DMS53 treated with DMSO at 0.1 percent for 48 hours (cell line): ENCODE results near the gene TEKT5.
"Not testable (repeated sequence)": the region's sequence is repeated elsewhere in the genome, so short reads cannot be mapped to it uniquely, and the experiment has no call there.

Experiments used
- DNase-seq: peaks from one replicate; lab custom pipeline; 2025; ENCODE audit not compliant: unreplicated experiment; lab: John Stamatoyannopoulos, UW

The TEKT5 gene

DNA sequence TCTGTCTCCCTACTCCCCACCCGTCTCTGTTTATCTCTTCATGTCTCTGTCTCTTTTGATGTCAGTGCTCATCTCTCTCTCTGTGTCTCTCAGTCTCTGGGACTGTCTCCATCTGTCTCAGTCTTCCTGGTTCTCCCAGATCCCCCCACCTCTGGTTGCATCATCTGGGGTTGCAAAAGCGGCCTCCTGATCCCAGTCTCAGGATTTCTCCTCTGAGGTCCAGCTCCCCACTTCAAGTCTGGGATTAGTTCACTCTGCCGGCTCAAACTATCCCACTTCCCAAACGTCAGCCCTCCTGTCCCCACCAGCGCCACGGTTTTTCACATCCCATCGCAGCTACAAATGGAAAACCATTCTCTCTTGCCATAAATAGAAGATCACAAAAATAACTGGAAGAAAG lies 9.0 kb downstream of the TEKT5 start:
- DNase-seq = no peak

DNA sequence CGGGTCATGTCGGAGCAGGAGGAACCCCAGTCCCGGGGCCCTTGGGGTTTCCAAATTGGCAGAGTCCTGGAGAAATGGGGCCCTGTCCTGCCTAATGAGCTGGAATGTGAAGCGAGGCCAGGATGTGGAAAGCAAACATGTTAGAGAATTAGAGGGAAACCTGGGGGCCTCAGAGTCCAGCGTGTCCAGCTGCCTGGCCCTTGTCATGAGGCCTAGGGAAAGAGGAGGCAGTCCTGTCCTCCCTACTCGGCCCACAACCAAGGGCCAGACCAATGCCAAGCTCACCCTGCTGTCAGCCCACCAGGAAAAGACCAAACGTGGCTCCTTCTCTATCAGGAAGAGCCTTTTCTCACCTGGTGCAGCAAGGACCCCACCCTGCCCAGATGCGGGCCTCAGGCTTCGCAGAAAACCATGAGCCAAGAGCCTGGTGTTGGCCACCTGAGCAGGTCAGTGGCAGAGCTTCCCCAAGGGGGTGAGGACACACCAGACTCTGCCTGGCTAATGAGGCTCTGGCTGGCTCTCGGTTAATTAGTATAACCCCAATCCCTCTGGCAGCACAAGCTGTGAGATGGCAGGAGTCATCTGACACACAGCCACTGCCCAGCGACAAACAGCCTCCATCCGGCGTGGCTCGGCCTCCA lies 10.1 kb downstream of the TEKT5 start:
- DNase-seq = no peak

DNA sequence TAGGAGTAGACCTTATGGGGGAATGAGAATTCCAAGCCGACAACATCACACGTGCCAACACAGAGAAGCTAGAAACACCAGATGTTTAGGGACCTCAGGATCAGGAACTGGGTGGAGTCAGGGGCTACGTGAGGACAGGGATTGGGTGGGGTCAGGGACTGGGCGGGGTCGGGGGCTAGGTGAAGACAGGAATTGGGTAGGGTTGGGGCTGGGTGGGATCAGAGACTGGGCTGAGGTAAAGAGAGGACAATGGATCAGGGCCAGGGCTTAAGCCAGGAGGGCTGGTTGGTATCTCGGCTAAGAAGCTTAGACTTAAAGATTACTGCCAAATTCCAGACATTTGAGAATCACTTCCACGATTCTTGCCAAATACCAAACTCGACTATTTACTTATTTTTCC lies 11.6 kb downstream of the TEKT5 start:
- DNase-seq = no peak

DNA sequence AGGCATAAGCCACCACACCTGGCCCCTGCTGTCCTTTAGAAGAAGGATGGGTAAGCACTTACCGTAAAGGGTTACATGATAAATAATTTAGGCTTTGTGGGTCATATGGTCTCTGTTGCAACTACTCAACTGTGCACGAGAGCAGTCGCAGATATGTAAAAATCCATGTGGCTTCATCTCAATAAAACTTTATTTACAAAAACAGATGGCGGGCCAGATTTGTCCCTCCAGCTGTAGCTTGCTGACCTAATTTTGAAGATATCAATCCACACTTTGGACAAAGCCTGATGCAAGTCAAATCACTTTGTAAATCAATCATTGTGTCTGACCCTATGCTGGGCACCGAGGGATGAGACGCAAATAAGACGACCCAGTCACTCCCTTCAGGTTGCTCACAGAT lies 12.1 kb downstream of the TEKT5 start:
- DNase-seq = no peak

DNA sequence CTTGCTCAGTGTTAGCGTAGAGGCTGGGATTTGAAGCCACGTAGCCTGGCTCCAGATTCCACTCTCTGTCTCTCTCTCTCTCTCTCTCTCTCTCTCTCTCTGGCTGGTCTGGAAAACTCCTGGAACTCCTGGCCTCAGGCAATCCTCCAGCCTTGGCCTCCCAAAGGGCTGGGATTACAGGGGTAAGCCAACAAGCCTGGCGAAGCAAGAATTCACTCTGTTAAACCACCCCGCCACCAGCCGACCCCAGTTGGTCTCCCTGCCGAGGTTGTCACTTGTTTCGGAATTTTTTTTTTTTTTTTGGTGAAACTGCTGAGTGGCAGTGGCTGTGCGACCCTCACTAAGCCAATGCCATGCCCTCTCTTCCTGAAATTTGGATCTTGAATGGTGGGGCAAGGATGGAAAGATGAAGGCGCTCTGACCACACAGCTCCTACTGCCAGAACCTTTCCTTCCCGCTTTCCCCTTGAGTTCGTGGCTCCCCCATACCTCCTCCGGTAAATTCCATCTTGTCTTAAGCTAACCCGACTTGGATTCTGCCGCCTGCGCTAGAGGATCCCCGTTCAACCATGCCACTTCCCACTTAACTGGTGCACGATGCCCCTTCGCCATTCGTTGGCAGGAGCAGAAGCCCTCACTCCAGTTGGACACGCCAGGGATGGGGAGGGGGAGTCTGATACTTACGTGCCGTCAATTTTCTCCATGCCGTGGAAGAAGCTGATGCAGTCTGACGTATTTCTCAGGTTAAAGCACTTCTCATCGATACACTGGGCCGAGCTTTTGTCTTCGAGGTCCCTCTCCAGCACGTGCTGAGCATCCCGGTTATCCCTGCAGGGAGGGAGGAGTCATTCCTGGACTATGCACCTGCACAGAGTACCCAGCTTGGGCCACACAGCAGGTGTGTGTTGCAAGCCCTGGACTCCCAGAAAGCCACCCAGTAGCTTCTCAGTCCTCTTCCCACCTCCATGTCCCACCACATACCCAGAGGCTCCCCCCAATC lies 13.1 kb downstream of the TEKT5 start:
- DNase-seq = no peak

DNA sequence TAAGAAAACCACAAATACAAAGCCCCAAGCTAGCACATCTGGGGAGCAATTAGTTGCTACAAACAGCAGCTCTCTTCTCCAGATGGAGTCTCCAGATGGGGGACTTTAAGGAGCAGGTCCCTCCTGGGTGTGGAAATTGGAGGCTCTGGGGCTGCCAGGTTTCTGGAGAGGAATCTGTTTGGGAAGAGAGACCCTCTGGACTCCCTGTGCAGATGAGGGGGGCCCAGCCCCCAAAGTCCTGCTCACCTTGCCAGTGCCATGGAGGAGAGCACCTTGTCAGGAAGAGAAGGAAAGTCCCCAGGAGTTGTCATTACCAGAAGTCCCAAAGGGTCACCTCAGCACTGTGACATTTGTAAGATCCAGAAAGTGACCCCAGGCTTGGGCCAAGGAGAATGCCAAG lies 14.8 kb downstream of the TEKT5 start:
- no peak for DNase-seq

DNA sequence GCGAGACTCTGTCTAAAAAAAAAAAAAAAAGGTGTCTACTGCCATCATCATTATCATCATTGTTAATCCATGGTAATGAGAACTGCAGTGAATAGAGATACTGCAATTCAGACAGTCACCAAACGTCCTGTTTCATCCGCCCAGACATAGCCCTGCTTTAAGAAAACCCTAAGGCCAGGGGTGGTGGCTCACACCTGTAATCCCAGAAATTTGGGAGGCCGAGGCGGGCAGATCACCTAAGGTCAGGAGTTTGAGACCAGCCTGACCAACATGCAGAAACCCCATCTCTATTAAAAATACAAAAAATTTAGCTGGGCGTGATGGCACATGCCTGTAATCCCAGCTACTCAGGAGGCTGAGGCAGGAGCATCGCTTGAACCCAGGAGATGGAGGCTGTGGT lies 15.3 kb downstream of the TEKT5 start:
- not testable (repeated sequence) for DNase-seq

DNA sequence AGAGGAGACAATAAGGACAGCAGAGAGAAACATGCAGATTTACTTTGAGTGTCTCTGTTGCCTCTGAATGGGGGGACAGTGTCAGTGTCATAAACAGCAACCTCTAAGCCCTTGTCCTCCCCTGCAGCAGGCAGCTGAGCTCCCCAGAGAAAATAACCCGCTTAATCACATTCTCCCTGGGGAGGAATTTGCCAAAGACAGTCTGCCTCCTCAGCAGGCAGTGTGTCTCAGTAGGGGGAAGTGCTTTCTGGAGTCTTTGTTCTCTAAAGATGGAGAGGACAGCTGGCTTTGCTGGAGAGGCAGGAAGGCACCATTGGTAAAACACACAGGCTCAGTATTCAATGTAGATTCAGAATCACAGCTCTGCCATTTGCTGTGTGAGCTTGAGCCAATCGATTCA lies 16.1 kb downstream of the TEKT5 start:
- DNase-seq = no peak

DNA sequence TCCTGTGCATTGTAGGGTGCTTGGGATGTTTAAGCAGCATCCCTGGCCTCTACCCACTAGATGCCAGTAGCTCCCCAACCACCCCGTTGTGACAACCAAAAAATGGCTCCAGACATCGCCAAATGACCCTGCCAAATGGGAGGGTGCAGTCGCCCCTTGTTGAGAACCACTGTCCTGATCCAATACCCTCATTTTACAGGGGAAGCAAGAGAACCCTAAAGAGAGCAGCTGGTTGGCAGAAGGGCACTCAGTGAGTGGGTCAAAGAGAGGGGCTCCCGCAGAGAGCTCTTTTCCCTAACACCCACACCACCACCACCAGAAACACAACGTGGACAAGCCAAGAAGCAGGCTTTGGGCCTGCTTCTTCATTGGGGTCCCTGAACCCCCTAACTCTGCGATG lies 18.4 kb downstream of the TEKT5 start:
- DNase-seq = no peak

DNA sequence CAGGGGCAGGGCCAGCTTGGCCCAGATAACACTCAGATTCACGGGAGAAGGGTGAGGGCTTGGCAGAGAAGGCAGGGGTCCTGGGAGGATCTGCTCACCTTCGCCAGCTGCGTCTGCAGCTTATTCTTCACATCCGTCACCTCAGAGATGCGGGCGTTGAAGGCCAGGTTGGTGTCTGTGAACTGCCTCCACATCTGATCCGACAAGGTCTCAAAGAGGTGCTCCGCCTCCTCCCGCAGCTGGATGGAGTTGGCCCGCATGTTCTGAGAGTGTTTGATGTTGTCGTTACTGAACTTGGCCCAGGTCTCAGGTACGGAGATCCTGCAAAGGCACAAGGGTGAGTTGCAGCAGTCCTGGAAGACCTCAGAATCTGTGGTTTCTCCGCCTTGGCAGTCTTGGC lies 18.9 kb downstream of the TEKT5 start:
- DNase-seq = no peak

DNA sequence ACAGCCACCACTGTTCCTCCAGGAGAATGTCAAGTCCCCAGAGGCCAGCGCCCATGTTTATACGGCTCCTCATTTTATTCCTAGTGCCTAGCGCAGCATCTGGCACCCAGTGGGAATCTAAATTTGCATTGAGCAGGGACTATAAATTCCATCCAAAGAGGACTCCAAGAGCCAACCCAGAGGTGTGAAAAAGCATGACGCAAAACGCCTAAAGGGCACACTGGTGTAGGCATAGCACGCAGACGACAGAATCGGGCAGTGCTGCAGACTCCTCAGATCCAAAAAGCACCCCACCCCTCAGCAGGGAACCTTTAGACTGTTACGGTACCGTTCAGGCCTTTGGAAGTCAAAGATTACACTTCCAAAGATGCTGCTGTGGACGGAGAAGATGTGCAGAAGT lies 19.5 kb downstream of the TEKT5 start:
- DNase-seq = no peak

DNA sequence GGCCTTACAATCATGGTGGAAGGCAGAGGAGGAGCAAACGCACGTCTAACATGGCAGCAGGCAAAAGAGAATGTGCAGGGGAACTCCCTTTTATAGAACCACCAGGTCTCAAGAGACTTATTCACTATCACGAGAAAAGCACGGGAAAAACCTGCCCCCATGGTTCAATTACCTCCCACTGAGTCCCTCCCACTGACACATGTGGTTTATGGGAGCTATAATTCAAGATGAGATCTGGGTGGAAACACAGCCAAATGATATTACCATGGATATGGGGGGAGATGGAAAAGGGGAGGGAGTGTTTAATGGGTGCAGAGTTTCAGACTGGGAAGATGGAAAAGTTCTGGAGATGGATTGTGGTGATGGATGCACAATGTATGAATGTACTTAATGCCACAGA lies 23.0 kb downstream of the TEKT5 start:
- no peak for DNase-seq

DNA sequence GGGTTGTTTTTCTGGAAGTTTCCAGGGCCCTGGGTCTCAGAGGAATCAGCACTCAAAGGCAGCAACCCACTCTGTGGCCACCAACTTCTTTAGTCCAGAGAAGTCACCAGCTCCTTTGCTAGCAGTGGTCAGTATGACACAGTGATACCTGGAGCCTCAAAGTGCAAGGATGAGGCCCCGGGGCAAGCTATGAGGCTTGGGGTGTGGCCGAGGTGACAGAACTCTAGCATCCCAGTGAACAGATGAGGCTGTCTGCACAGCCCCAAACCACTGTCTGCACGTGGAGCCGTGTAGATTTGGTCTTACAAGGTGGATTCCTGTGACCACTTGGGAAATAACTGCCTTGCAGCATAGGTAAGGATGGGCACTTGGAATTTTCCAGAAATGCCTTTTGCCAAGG lies 24.9 kb downstream of the TEKT5 start:
- DNase-seq = no peak

DNA sequence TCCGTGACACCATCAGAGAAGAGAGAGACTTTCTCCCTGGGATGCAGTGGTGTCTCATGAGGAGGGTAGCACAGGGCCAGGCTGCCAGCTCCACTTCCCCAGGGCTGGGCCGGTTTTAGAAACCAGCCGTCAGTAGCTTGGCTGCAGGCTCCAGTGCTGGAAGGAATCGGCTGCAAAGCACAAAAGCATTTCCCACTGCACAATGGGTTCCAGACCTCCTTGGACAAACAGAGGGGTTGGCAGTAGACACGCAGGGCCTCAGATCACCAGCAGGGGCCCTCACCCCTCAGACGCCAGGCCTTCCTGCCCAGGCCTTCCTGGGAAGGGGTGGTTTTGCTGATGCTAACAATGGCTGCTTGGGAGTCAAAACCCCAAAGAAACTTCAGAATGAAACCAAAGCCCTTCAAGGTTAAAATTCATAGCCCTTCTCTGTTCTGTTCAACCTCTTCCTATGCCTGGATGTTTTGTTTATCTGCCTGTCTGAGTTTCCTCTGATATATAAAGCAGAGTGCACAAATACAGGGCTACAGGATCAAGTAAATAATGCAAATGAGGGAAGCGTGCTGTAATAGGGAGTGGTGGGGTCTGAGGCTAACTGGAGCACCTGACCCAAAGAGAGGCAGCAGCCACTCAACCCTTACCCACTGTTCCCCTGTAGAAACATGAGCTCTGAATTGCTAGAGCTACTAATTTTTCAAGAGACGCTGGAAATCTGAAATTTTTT lies 26.2 kb downstream of the TEKT5 start:
- peak; percentile 9 for DNase-seq

DNA sequence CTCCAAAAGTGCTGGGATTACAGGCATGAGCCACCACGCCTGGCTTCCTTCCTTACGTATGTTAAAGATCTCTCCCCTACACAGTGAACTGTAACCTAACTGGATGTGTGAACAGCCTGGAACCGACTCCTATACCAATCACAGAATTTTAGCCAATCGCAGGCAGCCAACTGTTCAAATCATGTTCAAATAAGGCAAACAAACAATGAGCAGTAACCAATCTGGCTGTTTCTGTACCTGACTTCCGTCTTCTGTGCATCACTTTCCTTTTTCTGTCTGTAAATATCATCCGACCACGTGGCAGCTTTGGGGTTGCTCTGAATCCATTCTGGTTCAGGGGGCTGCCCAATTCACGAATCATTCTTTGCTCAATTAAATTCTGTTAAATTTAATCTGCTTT lies 27.5 kb downstream of the TEKT5 start:
- no peak for DNase-seq

DNA sequence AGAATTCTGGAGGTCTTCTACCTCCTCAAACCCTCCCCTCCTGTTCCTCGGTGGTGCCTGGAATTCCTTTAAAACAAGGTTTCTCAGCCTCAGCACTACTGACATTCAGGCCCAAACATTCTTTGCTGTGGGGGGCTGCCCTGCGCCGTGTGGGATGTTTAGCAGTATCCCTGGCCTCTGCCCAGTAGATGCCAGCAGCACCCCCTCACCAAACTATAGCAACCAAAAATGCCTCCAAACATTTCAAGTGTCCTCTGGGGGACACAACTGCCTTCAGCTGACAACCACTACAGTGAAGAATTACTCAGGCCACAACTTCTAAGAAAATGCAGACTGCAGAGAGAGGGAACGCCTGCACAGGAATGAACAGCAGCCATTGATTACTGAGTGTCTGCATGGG lies 28.4 kb downstream of the TEKT5 start:
- DNase-seq = no peak

DNA sequence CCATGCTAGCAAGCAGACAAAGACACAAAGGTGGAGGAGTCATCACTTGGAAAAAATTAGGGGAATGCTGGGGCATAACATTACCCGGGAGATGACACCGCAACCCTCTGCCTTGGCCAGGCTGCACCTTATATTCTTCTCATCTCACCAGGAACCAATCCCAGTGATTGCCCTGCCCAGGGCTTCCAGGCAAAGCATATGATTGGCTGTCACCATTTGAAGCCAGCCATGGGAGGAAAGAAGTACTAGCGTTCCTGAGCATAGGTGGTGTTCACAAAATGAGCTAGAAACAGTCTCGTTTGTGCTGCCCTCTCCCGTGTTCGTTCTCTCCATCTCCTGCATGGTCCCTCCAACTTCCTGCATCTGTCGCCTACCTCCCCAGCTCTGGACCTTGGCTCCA lies 29.6 kb downstream of the TEKT5 start:
- no peak for DNase-seq

DNA sequence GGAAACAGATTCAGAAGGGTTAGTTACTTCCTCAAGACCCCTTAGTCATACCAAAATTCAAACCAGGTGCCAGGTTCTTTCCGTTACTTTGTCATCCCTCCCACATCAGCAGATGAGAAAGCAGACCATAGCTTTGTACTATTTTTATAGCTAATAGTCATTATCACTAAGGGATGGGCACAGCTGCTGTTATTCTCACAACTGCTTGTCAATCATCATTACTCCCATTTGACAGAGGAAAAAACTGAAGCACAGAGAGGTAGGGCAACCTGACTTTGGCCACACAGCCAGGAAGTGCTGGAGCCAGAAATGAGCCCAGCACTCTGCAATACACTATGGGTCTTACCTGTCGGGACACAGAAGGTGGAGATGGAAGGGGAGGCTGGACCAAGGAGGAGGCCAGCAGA lies 30.0 kb downstream of the TEKT5 start:
- no peak for DNase-seq

DNA sequence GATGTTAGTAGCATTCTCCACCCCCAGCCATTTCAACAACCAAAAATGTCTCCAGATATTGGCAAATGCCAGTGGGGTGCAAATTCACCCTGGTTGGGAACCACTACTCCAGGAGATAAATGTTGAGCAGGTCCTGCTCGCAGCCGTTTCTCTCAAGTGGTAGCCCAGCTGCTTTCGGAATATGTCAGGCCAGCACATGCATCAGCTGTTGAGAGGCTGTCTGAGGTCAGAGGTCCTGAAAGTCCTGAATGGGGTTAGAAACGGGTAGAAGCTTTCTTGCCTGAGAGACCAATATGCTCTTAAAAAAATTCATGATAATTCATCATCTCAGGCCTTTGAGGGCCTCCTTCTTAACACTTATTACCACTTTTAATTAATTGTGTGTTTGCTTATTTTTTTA lies 31.0 kb downstream of the TEKT5 start:
- DNase-seq = no peak

DNA sequence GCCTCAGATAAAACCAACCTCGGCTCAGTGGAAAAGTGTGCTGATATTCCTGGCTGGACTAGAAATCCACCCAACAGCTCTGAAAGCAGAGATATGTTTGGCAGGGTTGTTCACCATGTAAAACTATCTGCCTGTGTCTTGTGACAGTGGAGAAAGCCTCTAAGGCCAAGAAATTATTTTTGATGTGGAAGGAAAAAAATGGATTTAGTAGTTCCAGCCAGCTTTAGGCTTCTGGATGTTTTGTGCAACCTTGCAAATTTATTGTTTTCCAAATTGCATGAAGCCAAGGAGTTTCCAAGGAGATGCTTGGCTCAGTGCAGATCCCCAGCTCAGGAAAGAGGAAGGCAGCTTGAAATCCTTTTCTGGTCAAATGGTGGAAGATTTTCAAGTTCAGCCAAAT lies 31.6 kb downstream of the TEKT5 start:
- DNase-seq = no peak

DNA sequence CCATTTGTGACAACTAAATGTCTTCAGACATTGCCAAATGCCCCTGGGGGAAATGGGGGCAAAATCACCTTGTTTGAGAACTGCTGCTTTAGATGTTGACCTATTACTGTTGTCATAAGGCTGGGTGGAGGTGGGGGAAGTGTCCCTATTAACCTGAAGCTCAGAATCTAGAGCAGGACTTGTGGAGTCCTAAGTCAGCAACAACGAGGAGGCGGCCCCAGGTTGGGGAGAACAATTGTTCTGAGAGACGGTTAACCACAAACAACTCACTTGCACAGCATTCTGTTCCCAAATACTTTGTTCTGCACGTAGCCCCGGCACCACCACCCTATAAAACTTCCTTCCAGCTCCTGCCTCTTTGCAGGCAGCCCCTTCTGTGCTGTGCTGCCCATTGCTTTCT lies 32.5 kb downstream of the TEKT5 start:
- DNase-seq = no peak

DNA sequence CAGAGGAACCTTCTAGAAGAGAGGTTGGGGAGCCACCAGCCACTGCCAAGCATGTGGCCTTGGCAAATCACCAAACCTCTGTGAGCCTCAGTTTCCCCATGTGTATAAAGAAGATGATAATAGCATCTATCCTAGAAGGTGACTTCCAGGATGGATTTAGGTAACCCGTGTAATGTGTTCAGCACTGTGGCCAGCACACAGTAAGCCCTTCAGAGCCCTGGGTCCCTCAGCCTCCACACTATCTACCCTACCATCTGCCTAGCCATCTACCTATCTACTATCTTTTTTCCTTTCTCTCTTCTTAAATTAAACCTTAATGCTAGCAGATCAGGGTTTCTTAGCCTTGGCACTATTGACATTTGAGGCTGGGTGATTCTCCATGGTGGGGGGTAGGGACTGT lies 33.0 kb downstream of the TEKT5 start:
- DNase-seq = no peak
